ENCODE data around the gene CAPN5.

CAPN5 gene

DNA sequence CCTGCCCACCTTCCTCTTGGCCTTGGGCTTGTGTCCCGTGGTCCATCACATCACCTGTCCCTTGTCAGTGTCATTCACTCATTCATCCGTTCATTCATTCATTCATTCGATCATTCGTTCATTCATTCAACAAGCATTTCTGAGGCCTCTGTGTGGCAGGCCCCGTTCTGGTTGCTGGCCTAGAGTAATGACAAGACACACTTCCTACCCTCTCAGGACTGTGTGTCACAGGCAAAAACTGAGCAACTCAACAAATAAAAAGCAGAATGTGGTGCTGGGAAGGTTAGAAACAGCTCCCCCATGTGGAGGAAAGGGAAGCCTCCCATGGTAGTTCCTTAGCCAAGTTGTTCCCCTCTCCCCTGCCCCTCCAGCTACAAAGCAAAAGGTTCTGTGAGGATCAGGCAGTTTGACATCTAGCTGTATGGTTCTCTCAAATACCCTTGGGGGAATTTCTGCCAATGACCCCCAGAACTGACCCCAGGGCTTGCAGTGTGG, 34.3 kb downstream of the CAPN5 start:
- TF ChIP-seq, protein P1, sequence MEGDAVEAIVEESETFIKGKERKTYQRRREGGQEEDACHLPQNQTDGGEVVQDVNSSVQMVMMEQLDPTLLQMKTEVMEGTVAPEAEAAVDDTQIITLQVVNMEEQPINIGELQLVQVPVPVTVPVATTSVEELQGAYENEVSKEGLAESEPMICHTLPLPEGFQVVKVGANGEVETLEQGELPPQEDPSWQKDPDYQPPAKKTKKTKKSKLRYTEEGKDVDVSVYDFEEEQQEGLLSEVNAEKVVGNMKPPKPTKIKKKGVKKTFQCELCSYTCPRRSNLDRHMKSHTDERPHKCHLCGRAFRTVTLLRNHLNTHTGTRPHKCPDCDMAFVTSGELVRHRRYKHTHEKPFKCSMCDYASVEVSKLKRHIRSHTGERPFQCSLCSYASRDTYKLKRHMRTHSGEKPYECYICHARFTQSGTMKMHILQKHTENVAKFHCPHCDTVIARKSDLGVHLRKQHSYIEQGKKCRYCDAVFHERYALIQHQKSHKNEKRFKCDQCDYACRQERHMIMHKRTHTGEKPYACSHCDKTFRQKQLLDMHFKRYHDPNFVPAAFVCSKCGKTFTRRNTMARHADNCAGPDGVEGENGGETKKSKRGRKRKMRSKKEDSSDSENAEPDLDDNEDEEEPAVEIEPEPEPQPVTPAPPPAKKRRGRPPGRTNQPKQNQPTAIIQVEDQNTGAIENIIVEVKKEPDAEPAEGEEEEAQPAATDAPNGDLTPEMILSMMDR (conservative IDR thresholded peaks at IDR 0.05; ENCODE audit: low read depth, low read length), result peak; percentile 83
- no peak for DNase-seq (ENCODE audit: low read depth)

GRCh38 chr11:77102246-77103210, 35.8 kb downstream of the CAPN5 start, which contains the start of gene OMP:
Gene OMP (plus strand): TSS chr11:77102840. CDS start chr11:77102840, 0 bp downstream.
- no peak within 1 kb of the TSS for H3K4me3 ChIP-seq (ENCODE audit: low read length)
- no peak for DNase-seq (ENCODE audit: low read depth)
- TF ChIP-seq, protein P1 (conservative IDR thresholded peaks at IDR 0.05; ENCODE audit: low read depth, low read length), result no peak

More for the DNA sequence above, 34.3 kb downstream of the CAPN5 start:
- H3K4me3 ChIP-seq (ENCODE audit: low read length), result no peak overlapping the region

DNA sequence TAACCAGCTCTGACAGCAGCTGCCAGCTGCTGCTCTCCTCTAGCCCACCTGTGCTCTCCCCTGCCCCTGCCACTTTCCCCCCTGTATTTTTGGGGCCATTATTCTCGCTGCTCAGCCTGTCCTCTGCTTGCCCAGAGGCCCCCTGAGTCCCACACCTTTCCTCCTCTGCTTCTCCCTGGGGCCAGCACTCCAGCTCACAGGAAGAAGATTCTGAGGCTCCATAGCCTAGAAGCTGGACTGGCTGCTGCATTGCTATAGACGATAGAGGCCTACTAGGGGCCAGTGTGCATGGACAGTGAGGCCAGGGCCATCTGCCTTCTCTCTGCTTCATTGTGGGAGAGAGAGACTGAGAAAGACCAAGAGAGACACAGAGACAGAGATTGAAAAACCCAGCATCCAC, 36.5 kb downstream of the CAPN5 start:
- H3K4me3 ChIP-seq (ENCODE audit: low read length), result no peak overlapping the region

GRCh38 chr11:77104727-77105126, 38.0 kb downstream of the CAPN5 start:
- H3K4me3 ChIP-seq (ENCODE audit: low read length), result no peak overlapping the region
- TF ChIP-seq, protein P1 (conservative IDR thresholded peaks at IDR 0.05; ENCODE audit: low read depth, low read length), result no peak
- DNase-seq (ENCODE audit: low read depth), result no peak

More for the DNA sequence above, 36.5 kb downstream of the CAPN5 start:
- TF ChIP-seq, protein P1 (conservative IDR thresholded peaks at IDR 0.05; ENCODE audit: low read depth, low read length), result no peak
- DNase-seq (ENCODE audit: low read depth), result no peak

- no peak overlapping the region for H3K4me3 ChIP-seq (ENCODE audit: low read length)
- DNase-seq (ENCODE audit: low read depth), result no peak
- TF ChIP-seq, protein P1 (conservative IDR thresholded peaks at IDR 0.05; ENCODE audit: low read depth, low read length), result no peak
Measured at GRCh38 chr11:77106321-77106720, 39.5 kb downstream of the CAPN5 start.

DNA sequence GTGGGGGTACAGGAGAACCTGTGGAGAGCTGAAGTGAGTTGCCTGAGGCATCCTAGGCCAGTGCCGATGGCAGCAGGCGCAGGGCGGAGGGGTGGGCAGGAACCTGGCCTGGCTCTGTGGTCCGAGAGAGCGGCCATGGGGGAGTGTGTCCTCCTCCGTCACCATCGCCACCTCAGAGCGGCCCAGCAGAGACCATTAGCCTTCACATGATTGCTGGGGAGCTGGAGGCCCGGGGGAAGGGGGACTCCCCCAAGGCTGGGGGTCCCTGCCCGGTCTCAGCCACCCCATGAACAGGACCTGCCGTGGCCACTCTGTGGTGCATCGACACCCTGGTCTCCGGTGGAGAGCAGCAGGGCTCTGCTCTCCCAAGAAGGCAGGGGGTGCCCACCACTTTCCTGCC, 40.0 kb downstream of the CAPN5 start:
- H3K4me3 ChIP-seq (ENCODE audit: low read length), result no peak overlapping the region
- TF ChIP-seq, protein P1 (conservative IDR thresholded peaks at IDR 0.05; ENCODE audit: low read depth, low read length), result no peak

More for the DNA sequence above, 40.0 kb downstream of the CAPN5 start:
- DNase-seq (ENCODE audit: low read depth), result no peak
